GM12801 (cell line): Measurements from ENCODE around the gene MSI2.

ENCODE experiments used
- TF ChIP-seq, protein P1 (sequence below): IDR thresholded peaks from one replicate; pipeline ENCODE4 v1.5.1; 2011; ENCODE audit warnings: control low read depth; ENCODE audit not compliant: insufficient read length; ENCODE audit errors: extremely low read depth

MSI2 gene

GRCh38 chr17:57388131-57388725 is 131.9 kb downstream of the MSI2 start:
- TF ChIP-seq, protein P1, sequence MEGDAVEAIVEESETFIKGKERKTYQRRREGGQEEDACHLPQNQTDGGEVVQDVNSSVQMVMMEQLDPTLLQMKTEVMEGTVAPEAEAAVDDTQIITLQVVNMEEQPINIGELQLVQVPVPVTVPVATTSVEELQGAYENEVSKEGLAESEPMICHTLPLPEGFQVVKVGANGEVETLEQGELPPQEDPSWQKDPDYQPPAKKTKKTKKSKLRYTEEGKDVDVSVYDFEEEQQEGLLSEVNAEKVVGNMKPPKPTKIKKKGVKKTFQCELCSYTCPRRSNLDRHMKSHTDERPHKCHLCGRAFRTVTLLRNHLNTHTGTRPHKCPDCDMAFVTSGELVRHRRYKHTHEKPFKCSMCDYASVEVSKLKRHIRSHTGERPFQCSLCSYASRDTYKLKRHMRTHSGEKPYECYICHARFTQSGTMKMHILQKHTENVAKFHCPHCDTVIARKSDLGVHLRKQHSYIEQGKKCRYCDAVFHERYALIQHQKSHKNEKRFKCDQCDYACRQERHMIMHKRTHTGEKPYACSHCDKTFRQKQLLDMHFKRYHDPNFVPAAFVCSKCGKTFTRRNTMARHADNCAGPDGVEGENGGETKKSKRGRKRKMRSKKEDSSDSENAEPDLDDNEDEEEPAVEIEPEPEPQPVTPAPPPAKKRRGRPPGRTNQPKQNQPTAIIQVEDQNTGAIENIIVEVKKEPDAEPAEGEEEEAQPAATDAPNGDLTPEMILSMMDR: no peak

DNA sequence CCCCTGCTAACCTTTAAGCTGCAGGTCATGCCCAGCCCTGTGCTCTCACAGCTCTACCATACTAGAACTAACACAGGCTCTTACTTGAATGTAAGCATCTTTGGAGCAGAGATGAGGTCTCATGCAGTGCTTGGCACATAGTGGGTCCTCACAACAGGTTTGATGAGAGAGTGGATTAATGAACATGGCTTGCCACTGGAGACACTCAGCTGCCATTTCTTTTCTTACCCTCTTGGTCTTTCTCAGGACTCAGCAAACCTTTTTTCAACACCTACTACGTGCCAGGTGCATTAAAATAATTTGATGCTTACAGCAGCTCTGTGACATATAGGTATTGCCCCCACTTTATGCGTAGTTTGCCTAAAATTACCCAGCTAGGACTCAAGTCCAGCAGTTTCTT is 133.2 kb downstream of the MSI2 start:
- TF ChIP-seq, protein P1: no peak

- TF ChIP-seq, protein P1: no peak
Measured at GRCh38 chr17:57391076-57391825, 134.9 kb downstream of the MSI2 start.

DNA sequence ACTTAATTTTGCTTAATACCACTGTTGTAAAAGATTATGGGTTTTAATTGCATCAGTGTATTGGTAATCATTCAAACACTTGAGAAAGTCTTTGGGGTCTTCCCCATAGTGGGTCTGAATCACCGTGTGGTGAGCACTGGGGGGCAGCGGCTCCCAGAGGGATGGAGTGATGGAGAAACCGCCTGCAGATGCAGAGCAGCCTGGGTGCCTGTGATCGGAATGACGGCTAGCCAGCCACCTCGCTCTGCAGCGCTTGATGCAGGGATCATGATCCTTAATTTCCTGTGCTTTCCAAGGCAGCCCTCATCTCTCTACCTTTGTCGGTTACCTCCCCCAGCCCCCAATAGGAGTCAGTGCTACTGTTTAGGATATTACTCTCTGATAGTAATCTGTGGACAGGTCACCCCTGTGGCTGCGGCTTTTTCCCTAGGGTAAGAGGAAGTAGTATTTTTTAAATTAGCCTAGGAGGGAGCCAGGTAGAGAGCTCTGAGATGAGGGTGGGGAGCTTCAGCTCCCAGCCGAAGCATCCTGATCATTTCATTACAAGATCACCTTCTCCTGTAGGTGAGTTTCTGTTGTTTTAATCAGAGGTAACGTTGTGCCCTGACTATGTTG is 135.6 kb downstream of the MSI2 start:
- TF ChIP-seq, protein P1: no peak

DNA sequence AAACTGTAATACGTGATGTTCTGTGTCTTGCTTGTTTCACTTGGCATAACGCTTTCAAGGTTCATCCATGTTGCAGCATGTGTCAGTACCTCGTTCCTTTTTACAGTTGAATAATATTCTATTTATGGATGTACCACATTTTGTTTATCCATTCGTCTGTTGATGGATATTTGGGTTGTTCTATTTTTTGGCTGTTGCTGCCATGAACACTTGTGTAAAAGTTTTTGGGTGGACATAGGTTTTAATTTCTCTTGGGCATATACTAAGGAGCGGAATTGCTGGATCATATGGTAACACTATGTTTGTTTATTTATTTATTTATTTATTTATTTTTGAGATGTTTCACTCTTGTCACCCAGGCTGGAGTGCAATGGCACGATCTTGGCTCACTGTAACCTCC is 137.0 kb downstream of the MSI2 start:
- TF ChIP-seq, protein P1: no peak

DNA sequence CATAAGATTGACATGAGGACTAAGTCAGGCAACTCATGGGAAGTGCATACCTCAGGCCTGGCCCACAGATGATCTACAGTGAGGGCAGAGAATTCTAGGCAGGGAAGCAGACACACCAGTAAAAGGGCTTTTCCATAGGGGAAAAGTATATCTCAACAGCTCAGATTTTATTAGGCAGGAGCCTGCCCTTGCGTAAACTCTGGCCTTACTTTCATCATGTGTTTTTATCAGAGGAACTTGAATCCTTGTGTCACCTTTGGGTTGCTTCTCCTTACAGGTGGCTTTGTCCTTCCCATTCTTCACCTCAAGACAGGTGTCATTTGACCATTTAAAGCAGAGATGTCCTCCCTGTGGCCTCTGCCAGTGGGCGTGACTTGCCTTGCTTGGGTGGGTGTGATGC is 138.1 kb downstream of the MSI2 start:
- TF ChIP-seq, protein P1: no peak

- TF ChIP-seq, protein P1: no peak
Measured at GRCh38 chr17:57395721-57396321, 139.5 kb downstream of the MSI2 start.
